Activated CD4-positive, alpha-beta T cell treated with anti-CD3 and anti-CD28 coated beads, Interleukin-2, amount 10 ng/mL, durations not matched to agents 24 days and 14 days (primary cell): Measurements from ENCODE around the gene SLC22A14. TPM values are rescaled to one million over a fixed set of nuclear protein-coding genes. Genes with fewer than 3 reads are reported as not detected.
"Not testable (repeated sequence)": the region's sequence is repeated elsewhere in the genome, so short reads cannot be mapped to it uniquely, and the experiment has no call there.

Experiments
- DNase-seq: peaks from one replicate; pipeline ENCODE4 v3.0.0; 2022
- H3K27ac Mint-ChIP-seq: one replicate; pipeline ENCODE4 v1.8.0; 2022; ENCODE audit warnings: mild to moderate bottlenecking, mixed read lengths
- H3K27me3 Mint-ChIP-seq: one replicate; pipeline ENCODE4 v1.8.0; 2022; ENCODE audit warnings: mixed read lengths
- H3K36me3 Mint-ChIP-seq: one replicate; pipeline ENCODE4 v1.8.0; 2022; ENCODE audit warnings: low read depth, mild to moderate bottlenecking, mixed read lengths
- H3K4me1 Mint-ChIP-seq: one replicate; pipeline ENCODE4 v1.8.0; 2021; ENCODE audit warnings: mixed read lengths
- H3K4me3 Mint-ChIP-seq: one replicate; pipeline ENCODE4 v1.8.0; 2022; ENCODE audit warnings: mild to moderate bottlenecking, moderate library complexity, mixed read lengths
- H3K9me3 Mint-ChIP-seq: one replicate; pipeline ENCODE4 v1.8.0; 2021; ENCODE audit warnings: mixed read lengths
- intact Hi-C: fragments of 100-400 bp; cut with micrococcal nuclease; formaldehyde crosslinking; loops from one replicate; pipeline ENCODE4 v1.15.1; 2023
- total RNA-seq: library from RNA; stranded (reverse); gene quantifications from 2 replicates; pipeline ENCODE4 v1.2.3, GENCODE V29; 2022

SLC22A14 gene
- total RNA-seq, 1 donor from 2014 or later = not detected

- no peaks in the 10 kb centered on the region for H3K9me3 Mint-ChIP-seq
- DNase-seq = no peak
- H3K27me3 Mint-ChIP-seq = peaks cover 17% of the 10 kb centered on the region
Measured at GRCh38 chr3:38312356-38312755, 30.3 kb downstream of the SLC22A14 start.

GRCh38 chr3:38313263-38313662 is 31.2 kb downstream of the SLC22A14 start:
- Mint-ChIP-seq H3K4me3 (no peak overlapping the region), H3K36me3 (no peaks in the 10 kb centered on the region), H3K9me3 (no peaks in the 10 kb centered on the region), H3K27ac (no peak overlapping the region), H3K27me3 (peaks cover 17% of the 10 kb centered on the region), H3K4me1 (no peaks in the 10 kb centered on the region)
- intact Hi-C loops = no loop called here
- DNase-seq = no peak

More at GRCh38 chr3:38312356-38312755, 30.3 kb downstream of the SLC22A14 start:
- no peaks in the 10 kb centered on the region for H3K36me3 Mint-ChIP-seq
- H3K4me1 Mint-ChIP-seq = no peaks in the 10 kb centered on the region
- intact Hi-C loops = no loop called here
- no peak overlapping the region for H3K27ac Mint-ChIP-seq
- no peak overlapping the region for H3K4me3 Mint-ChIP-seq

- no peak overlapping the region for H3K27ac Mint-ChIP-seq
- H3K4me3 Mint-ChIP-seq = no peak overlapping the region
- no peak for DNase-seq
- no peaks in the 10 kb centered on the region for H3K4me1 Mint-ChIP-seq
- H3K27me3 Mint-ChIP-seq = peaks cover 17% of the 10 kb centered on the region
- intact Hi-C loops = no loop called here
- no peaks in the 10 kb centered on the region for H3K9me3 Mint-ChIP-seq
- H3K36me3 Mint-ChIP-seq = no peaks in the 10 kb centered on the region
Measured at GRCh38 chr3:38313695-38314094, 31.6 kb downstream of the SLC22A14 start.

- peaks cover 14% of the 10 kb centered on the region for H3K27me3 Mint-ChIP-seq
- no peak for DNase-seq
- no peak overlapping the region for H3K27ac Mint-ChIP-seq
- no peaks in the 10 kb centered on the region for H3K36me3 Mint-ChIP-seq
- H3K4me1 Mint-ChIP-seq = no peaks in the 10 kb centered on the region
- H3K9me3 Mint-ChIP-seq = no peaks in the 10 kb centered on the region
- no peak overlapping the region for H3K4me3 Mint-ChIP-seq
- intact Hi-C loops = no loop called here
Measured at GRCh38 chr3:38314112-38314763, 32.1 kb downstream of the SLC22A14 start.

- H3K4me3 Mint-ChIP-seq = no peak overlapping the region
- intact Hi-C loops = no loop called here
- no peak overlapping the region for H3K27ac Mint-ChIP-seq
- DNase-seq = no peak
- no peaks in the 10 kb centered on the region for H3K9me3 Mint-ChIP-seq
- no peaks in the 10 kb centered on the region for H3K36me3 Mint-ChIP-seq
- peaks cover 8% of the 10 kb centered on the region for H3K27me3 Mint-ChIP-seq
- no peaks in the 10 kb centered on the region for H3K4me1 Mint-ChIP-seq
Measured at GRCh38 chr3:38314764-38315487, 32.8 kb downstream of the SLC22A14 start.

GRCh38 chr3:38315488-38316230 is 33.6 kb downstream of the SLC22A14 start:
- no peaks in the 10 kb centered on the region for H3K36me3 Mint-ChIP-seq
- no peaks in the 10 kb centered on the region for H3K4me1 Mint-ChIP-seq
- DNase-seq = no peak
- no peaks in the 10 kb centered on the region for H3K9me3 Mint-ChIP-seq
- intact Hi-C loops = no loop called here
- no peak overlapping the region for H3K27ac Mint-ChIP-seq
- H3K27me3 Mint-ChIP-seq = peaks cover 5% of the 10 kb centered on the region
- no peak overlapping the region for H3K4me3 Mint-ChIP-seq

GRCh38 chr3:38316356-38317191 is 34.5 kb downstream of the SLC22A14 start:
- H3K27ac Mint-ChIP-seq = no peak overlapping the region
- no peaks in the 10 kb centered on the region for H3K36me3 Mint-ChIP-seq
- no peaks in the 10 kb centered on the region for H3K4me1 Mint-ChIP-seq
- intact Hi-C loops = no loop called here
- no peak overlapping the region for H3K4me3 Mint-ChIP-seq
- no peak for DNase-seq
- H3K27me3 Mint-ChIP-seq = peaks cover 3% of the 10 kb centered on the region
- H3K9me3 Mint-ChIP-seq = no peaks in the 10 kb centered on the region

- no peaks in the 10 kb centered on the region for H3K36me3 Mint-ChIP-seq
- no peaks in the 10 kb centered on the region for H3K4me1 Mint-ChIP-seq
- H3K9me3 Mint-ChIP-seq = no peaks in the 10 kb centered on the region
- DNase-seq = no peak
- no peak overlapping the region for H3K4me3 Mint-ChIP-seq
- intact Hi-C loops = no loop called here
- peaks cover 2% of the 10 kb centered on the region for H3K27me3 Mint-ChIP-seq
- no peak overlapping the region for H3K27ac Mint-ChIP-seq
Measured at GRCh38 chr3:38317192-38317759, 35.2 kb downstream of the SLC22A14 start.

- H3K36me3 Mint-ChIP-seq = no peaks in the 10 kb centered on the region
- intact Hi-C loops = no loop called here
Measured at GRCh38 chr3:38318766-38319671, 36.9 kb downstream of the SLC22A14 start.

GRCh38 chr3:38320638-38321037 is 38.5 kb downstream of the SLC22A14 start:
- DNase-seq, H3K4me1 Mint-ChIP-seq, H3K9me3 Mint-ChIP-seq, H3K36me3 Mint-ChIP-seq, H3K4me3 Mint-ChIP-seq, intact Hi-C loops, H3K27ac Mint-ChIP-seq: not testable (repeated sequence)
- peaks cover 11% of the 10 kb centered on the region for H3K27me3 Mint-ChIP-seq

More at GRCh38 chr3:38318766-38319671, 36.9 kb downstream of the SLC22A14 start:
- no peak for DNase-seq
- H3K27ac Mint-ChIP-seq = no peak overlapping the region
- H3K27me3 Mint-ChIP-seq = peaks cover 6% of the 10 kb centered on the region
- H3K4me1 Mint-ChIP-seq = no peaks in the 10 kb centered on the region
- H3K4me3 Mint-ChIP-seq = no peak overlapping the region
- no peaks in the 10 kb centered on the region for H3K9me3 Mint-ChIP-seq

- no peaks in the 10 kb centered on the region for H3K36me3 Mint-ChIP-seq
- H3K4me3 Mint-ChIP-seq = no peak overlapping the region
- H3K9me3 Mint-ChIP-seq = no peaks in the 10 kb centered on the region
- H3K27me3 Mint-ChIP-seq = peaks cover 13% of the 10 kb centered on the region
- no peak overlapping the region for H3K27ac Mint-ChIP-seq
- DNase-seq = no peak
- H3K4me1 Mint-ChIP-seq = no peaks in the 10 kb centered on the region
- intact Hi-C loops = no loop called here
Measured at GRCh38 chr3:38323060-38323459, 41.0 kb downstream of the SLC22A14 start.

- H3K27ac Mint-ChIP-seq = no peak overlapping the region
Measured at GRCh38 chr3:38325256-38325655, 43.2 kb downstream of the SLC22A14 start.

More at GRCh38 chr3:38325256-38325655, 43.2 kb downstream of the SLC22A14 start:
- intact Hi-C loops = no loop called here
- no peaks in the 10 kb centered on the region for H3K9me3 Mint-ChIP-seq
- no peaks in the 10 kb centered on the region for H3K36me3 Mint-ChIP-seq
- peaks cover 13% of the 10 kb centered on the region for H3K27me3 Mint-ChIP-seq
- H3K4me1 Mint-ChIP-seq = no peaks in the 10 kb centered on the region
- H3K4me3 Mint-ChIP-seq = no peak overlapping the region
- no peak for DNase-seq
